HuH-7 (cell line): Measurements from ENCODE around the gene EHBP1.

Experiments used
- DNase-seq: peaks from one replicate; pipeline ENCODE4 v3.0.0; 2011; ENCODE audit warnings: low spot score

Gene EHBP1

GRCh38 chr2:63051795-63052333 is 346.4 kb downstream of the EHBP1 start:
- no peak for DNase-seq

- no peak for DNase-seq
These were observed 347.0 kb downstream of the EHBP1 start for GRCh38 chr2:63052411-63053080.

GRCh38 chr2:63053081-63053888 is 347.8 kb downstream of the EHBP1 start:
- no peak for DNase-seq

GRCh38 chr2:63053889-63054602 is 348.5 kb downstream of the EHBP1 start:
- DNase-seq: no peak

GRCh38 chr2:63054841-63055225 is 349.3 kb downstream of the EHBP1 start:
- no peak for DNase-seq

GRCh38 chr2:63055226-63056106 is 350.0 kb downstream of the EHBP1 start:
- DNase-seq: no peak

GRCh38 chr2:63056107-63057050 is 350.9 kb downstream of the EHBP1 start:
- no peak for DNase-seq

- no peak for DNase-seq
These were observed 352.0 kb downstream of the EHBP1 start for GRCh38 chr2:63057249-63058143.

- no peak for DNase-seq
These were observed 352.8 kb downstream of the EHBP1 start for GRCh38 chr2:63058144-63058920.

- DNase-seq: no peak
These were observed 353.6 kb downstream of the EHBP1 start for GRCh38 chr2:63058921-63059792.

- no peak for DNase-seq
These were observed 354.4 kb downstream of the EHBP1 start for GRCh38 chr2:63059793-63060471.

- DNase-seq: no peak
These were observed 355.0 kb downstream of the EHBP1 start for GRCh38 chr2:63060472-63060991.

- no peak for DNase-seq
These were observed 358.7 kb downstream of the EHBP1 start for GRCh38 chr2:63064197-63064596.

- DNase-seq: no peak
These were observed 359.1 kb downstream of the EHBP1 start for GRCh38 chr2:63064661-63065060.

- no peak for DNase-seq
These were observed 360.8 kb downstream of the EHBP1 start for GRCh38 chr2:63066265-63066664.

- DNase-seq: no peak
These were observed 361.3 kb downstream of the EHBP1 start for GRCh38 chr2:63066838-63067237.

GRCh38 chr2:63071664-63072063 is 366.2 kb downstream of the EHBP1 start:
- no peak for DNase-seq
